H9 (cell line): ENCODE data around the gene FPR1. TPM values are rescaled to one million over a fixed set of nuclear protein-coding genes. Genes with fewer than 3 reads are reported as not detected.

Source experiments
- DNase-seq: peaks from one replicate; pipeline ENCODE4 v3.0.0-alpha.2; 2017
- H2AFZ ChIP-seq: one replicate; pipeline ENCODE4 v1.6.1; 2013; ENCODE audit warnings: mild to moderate bottlenecking, low read length, control low read depth, moderate library complexity
- H2AK5ac ChIP-seq: 2 replicates; pipeline ENCODE4 v1.6.1; 2013; ENCODE audit warnings: low read length, control low read depth, mixed read lengths; ENCODE audit not compliant: insufficient read length
- H2BK120ac ChIP-seq: one replicate; pipeline ENCODE4 v1.6.1; 2013; ENCODE audit warnings: low read depth, mild to moderate bottlenecking, low read length, control low read depth, inconsistent platforms; ENCODE audit not compliant: poor library complexity, severe bottlenecking
- H2BK12ac ChIP-seq: 2 replicates; pipeline ENCODE4 v1.6.1; 2013; ENCODE audit warnings: low read length, control low read depth, mixed read lengths, low read depth; ENCODE audit not compliant: insufficient read length
- H2BK15ac ChIP-seq: 2 replicates; pipeline ENCODE4 v1.6.1; 2013; ENCODE audit warnings: low read depth, low read length, control low read depth
- H2BK20ac ChIP-seq: one replicate; pipeline ENCODE4 v1.6.1; 2013; ENCODE audit warnings: low read depth, mild to moderate bottlenecking, low read length, control low read depth, inconsistent platforms; ENCODE audit not compliant: poor library complexity, severe bottlenecking
- H2BK5ac ChIP-seq: 2 replicates; pipeline ENCODE4 v1.6.1; 2013; ENCODE audit warnings: low read length, control low read depth, mixed read lengths; ENCODE audit not compliant: insufficient read length
- H3K14ac ChIP-seq: 2 replicates; pipeline ENCODE4 v1.6.1; 2013; ENCODE audit warnings: low read length, control low read depth; ENCODE audit not compliant: insufficient read depth
- H3K18ac ChIP-seq: 2 replicates; pipeline ENCODE4 v1.6.1; 2013; ENCODE audit warnings: low read depth, mild to moderate bottlenecking, mixed read lengths, low read length, control low read depth; ENCODE audit not compliant: insufficient read length
- H3K23ac ChIP-seq: 2 replicates; pipeline ENCODE4 v1.6.1; 2013; ENCODE audit warnings: low read length, control low read depth, mixed read lengths, low read depth; ENCODE audit not compliant: insufficient read length
- H3K23me2 ChIP-seq: 2 replicates; pipeline ENCODE4 v1.6.1; 2013; ENCODE audit warnings: low read depth, mild to moderate bottlenecking, mixed read lengths, low read length, control low read depth; ENCODE audit not compliant: insufficient read length, poor library complexity, severe bottlenecking
- H3K27ac ChIP-seq: 2 replicates; pipeline ENCODE4 v1.5.1; 2013; ENCODE audit warnings: low read length, control low read depth, mixed read lengths, low read depth; ENCODE audit not compliant: insufficient read length
- H3K27me3 ChIP-seq: 2 replicates; pipeline ENCODE4 v1.6.1; 2013; ENCODE audit warnings: low read length, control low read depth, inconsistent platforms; ENCODE audit not compliant: insufficient read depth
- H3K4ac ChIP-seq: 2 replicates; pipeline ENCODE4 v1.6.1; 2013; ENCODE audit warnings: low read depth, mild to moderate bottlenecking, control low read depth, inconsistent platforms, low read length, moderate library complexity
- H3K4me1 ChIP-seq: 2 replicates; pipeline ENCODE4 v1.6.1; 2013; ENCODE audit warnings: low read length, control low read depth, inconsistent platforms; ENCODE audit not compliant: insufficient read depth
- H3K4me2 ChIP-seq: 2 replicates; pipeline ENCODE4 v1.6.1; 2013; ENCODE audit warnings: low read length, control low read depth, mixed read lengths; ENCODE audit not compliant: insufficient read length, insufficient read depth
- H3K56ac ChIP-seq: 2 replicates; pipeline ENCODE4 v1.6.1; 2013; ENCODE audit warnings: low read depth, mild to moderate bottlenecking, mixed read lengths, low read length, control low read depth; ENCODE audit not compliant: insufficient read length
- H3K79me1 ChIP-seq: 2 replicates; pipeline ENCODE4 v1.6.1; 2013; ENCODE audit warnings: low read depth, mild to moderate bottlenecking, moderate library complexity, low read length, control low read depth, inconsistent platforms; ENCODE audit not compliant: insufficient read depth, poor library complexity, severe bottlenecking
- H3K79me2 ChIP-seq: 2 replicates; pipeline ENCODE4 v1.6.1; 2013; ENCODE audit warnings: low read length, control low read depth, inconsistent platforms; ENCODE audit not compliant: insufficient read depth
- H3K9ac ChIP-seq: 2 replicates; pipeline ENCODE4 v1.6.1; 2013; ENCODE audit warnings: low read length, control low read depth, mixed read lengths; ENCODE audit not compliant: insufficient read length; ENCODE audit errors: extremely low read depth
- H3K9me3 ChIP-seq: one replicate; pipeline ENCODE4 v1.6.1; 2013; ENCODE audit warnings: low read depth, low read length, inconsistent platforms; ENCODE audit not compliant: control insufficient read depth
- H3T11ph ChIP-seq: one replicate; pipeline ENCODE4 v1.6.1; 2013; ENCODE audit warnings: mild to moderate bottlenecking, low read length, control low read depth, inconsistent platforms
- H4K20me1 ChIP-seq: one replicate; pipeline ENCODE4 v1.6.1; 2013; ENCODE audit not compliant: control insufficient read depth, insufficient read length, insufficient read depth
- H4K5ac ChIP-seq: 2 replicates; pipeline ENCODE4 v1.6.1; 2013; ENCODE audit warnings: low read depth, mild to moderate bottlenecking, mixed read lengths, low read length, control low read depth; ENCODE audit not compliant: insufficient read length
- H4K8ac ChIP-seq: replicated peaks from 2 replicates; pipeline ENCODE4 v1.6.1; 2013; ENCODE audit warnings: low read length, control low read depth, mixed read lengths, low read depth; ENCODE audit not compliant: insufficient read length
- H4K91ac ChIP-seq: 2 replicates; pipeline ENCODE4 v1.6.1; 2013; ENCODE audit warnings: low read depth, mild to moderate bottlenecking, moderate library complexity, mixed read lengths, low read length, control low read depth; ENCODE audit not compliant: insufficient read length
- H3K27ac Mint-ChIP-seq, 3 experiments: 2 replicates in 2 of 3; 3 replicates in 1 of 3; pipeline ENCODE4 v1.8.0; 2020 to 2021; ENCODE audit warnings: mixed read lengths in 3 of 3, mild to moderate bottlenecking in 1 of 3, moderate library complexity in 1 of 3
- H3K27me3 Mint-ChIP-seq: 2 replicates; pipeline ENCODE4 v1.8.0; 2021; ENCODE audit warnings: low read depth, mild to moderate bottlenecking, moderate library complexity, mixed read lengths
- H3K36me3 Mint-ChIP-seq, 3 experiments: 2 replicates in 2 of 3; 3 replicates in 1 of 3; pipeline ENCODE4 v1.8.0; 2020 to 2021; ENCODE audit warnings: low read depth in 3 of 3, mixed read lengths in 3 of 3; ENCODE audit not compliant: insufficient read depth in 1 of 3
- H3K4me1 Mint-ChIP-seq, 2 experiments: 2 replicates each; pipeline ENCODE4 v1.8.0; 2020; ENCODE audit warnings: mixed read lengths in 2 of 2
- H3K4me3 Mint-ChIP-seq, 2 experiments: 2 replicates in 1 of 2; 3 replicates in 1 of 2; pipeline ENCODE4 v1.8.0; 2020 to 2021; ENCODE audit warnings: mild to moderate bottlenecking in 2 of 2, mixed read lengths in 2 of 2, moderate library complexity in 1 of 2
- H3K9me3 Mint-ChIP-seq, 2 experiments: 2 replicates in 1 of 2; 3 replicates in 1 of 2; pipeline ENCODE4 v1.8.0; 2020; ENCODE audit warnings: mild to moderate bottlenecking in 2 of 2, mixed read lengths in 2 of 2, moderate library complexity in 1 of 2
- WGBS: extraction: QIAGEN DNeasy Blood & Tissue Kit; methylation state at CpG from one replicate; pipeline ENCODE4 v1.1.7; 2013; ENCODE audit warnings: missing lambda C conversion rate, low lambda C conversion rate, mixed read lengths; ENCODE audit not compliant: insufficient read length; ENCODE audit errors: extremely low coverage; 5-methylcytosine and 5-hydroxymethylcytosine counted together
- total RNA-seq: library from RNA; stranded (reverse); gene quantifications from 2 replicates; pipeline ENCODE4 v1.2.1, GENCODE V29; 2021
- TF ChIP-seq, protein P1 (sequence below): fragments of 200-600 bp; sonication (generic); conservative IDR thresholded peaks from 3 replicates; pipeline ENCODE4 v1.8.0; 2021; ENCODE audit warnings: antibody characterized with exemption, mild to moderate bottlenecking

Gene FPR1
- total RNA-seq, 1 experiment from 2014 or later = not detected

GRCh38 chr19:51704626-51705025 is 47.1 kb downstream of the FPR1 start:
- Mint-ChIP-seq H3K27ac (peak overlapping the region in 2 of 3 experiments; percentile 52 to 89; a peak in 3 of 7 replicates), H3K27me3 (peaks cover 11% of the 10 kb centered on the region), H3K4me3 (peak overlapping the region; percentile 70 to 96), H3K36me3 (peaks cover 13 to 45% (median 22%) of the 10 kb centered on the region in 3 experiments), H3K4me1 (peaks cover 27 to 33% of the 10 kb centered on the region in 2 experiments), H3K9me3 (peaks cover 0 to 6% of the 10 kb centered on the region in 2 experiments; a peak in 2 of 5 replicates)
- Histone ChIP-seq H3K18ac (no peak overlapping the region), H2BK5ac (no peak overlapping the region), H3T11ph (no peak overlapping the region), H3K23ac (no peak overlapping the region), H2AFZ (no peak overlapping the region), H3K4me2 (peak overlapping the region; percentile 88), H3K27ac (no peak overlapping the region), H4K20me1 (no peaks in the 10 kb centered on the region), H3K56ac (no peak overlapping the region), H3K23me2 (peaks cover 19% of the 10 kb centered on the region), H4K91ac (no peak overlapping the region), H2BK20ac (no peak overlapping the region), H2AK5ac (no peak overlapping the region), H3K79me2 (no peaks in the 10 kb centered on the region), H3K27me3 (no peaks in the 10 kb centered on the region), H3K79me1 (no peaks in the 10 kb centered on the region), H3K4ac (no peak overlapping the region), H3K14ac (no peak overlapping the region), H4K8ac (no peak overlapping the region), H2BK12ac (no peak overlapping the region), H3K9me3 (no peaks in the 10 kb centered on the region), H2BK15ac (no peak overlapping the region), H3K9ac (peak overlapping the region; percentile 63), H2BK120ac (no peak overlapping the region), H4K5ac (no peak overlapping the region), H3K4me1 (peaks cover 2% of the 10 kb centered on the region; the same call in 1 of the 2 replicates)
- TF ChIP-seq, protein P1, sequence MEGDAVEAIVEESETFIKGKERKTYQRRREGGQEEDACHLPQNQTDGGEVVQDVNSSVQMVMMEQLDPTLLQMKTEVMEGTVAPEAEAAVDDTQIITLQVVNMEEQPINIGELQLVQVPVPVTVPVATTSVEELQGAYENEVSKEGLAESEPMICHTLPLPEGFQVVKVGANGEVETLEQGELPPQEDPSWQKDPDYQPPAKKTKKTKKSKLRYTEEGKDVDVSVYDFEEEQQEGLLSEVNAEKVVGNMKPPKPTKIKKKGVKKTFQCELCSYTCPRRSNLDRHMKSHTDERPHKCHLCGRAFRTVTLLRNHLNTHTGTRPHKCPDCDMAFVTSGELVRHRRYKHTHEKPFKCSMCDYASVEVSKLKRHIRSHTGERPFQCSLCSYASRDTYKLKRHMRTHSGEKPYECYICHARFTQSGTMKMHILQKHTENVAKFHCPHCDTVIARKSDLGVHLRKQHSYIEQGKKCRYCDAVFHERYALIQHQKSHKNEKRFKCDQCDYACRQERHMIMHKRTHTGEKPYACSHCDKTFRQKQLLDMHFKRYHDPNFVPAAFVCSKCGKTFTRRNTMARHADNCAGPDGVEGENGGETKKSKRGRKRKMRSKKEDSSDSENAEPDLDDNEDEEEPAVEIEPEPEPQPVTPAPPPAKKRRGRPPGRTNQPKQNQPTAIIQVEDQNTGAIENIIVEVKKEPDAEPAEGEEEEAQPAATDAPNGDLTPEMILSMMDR = no peak
- DNase-seq = no peak
- no CpG with 5 or more reads among the region's 4 CpGs for WGBS
